GM19193 (cell line): Measurements from ENCODE around the gene TAS2R38.

Source experiments
- POLR2A ChIP-seq: IDR thresholded peaks from 4 replicates; pipeline ENCODE4 v1.6.1; 2011; ENCODE audit not compliant: insufficient read depth, insufficient read length; ENCODE audit errors: extremely low read depth

TAS2R38 gene

DNA sequence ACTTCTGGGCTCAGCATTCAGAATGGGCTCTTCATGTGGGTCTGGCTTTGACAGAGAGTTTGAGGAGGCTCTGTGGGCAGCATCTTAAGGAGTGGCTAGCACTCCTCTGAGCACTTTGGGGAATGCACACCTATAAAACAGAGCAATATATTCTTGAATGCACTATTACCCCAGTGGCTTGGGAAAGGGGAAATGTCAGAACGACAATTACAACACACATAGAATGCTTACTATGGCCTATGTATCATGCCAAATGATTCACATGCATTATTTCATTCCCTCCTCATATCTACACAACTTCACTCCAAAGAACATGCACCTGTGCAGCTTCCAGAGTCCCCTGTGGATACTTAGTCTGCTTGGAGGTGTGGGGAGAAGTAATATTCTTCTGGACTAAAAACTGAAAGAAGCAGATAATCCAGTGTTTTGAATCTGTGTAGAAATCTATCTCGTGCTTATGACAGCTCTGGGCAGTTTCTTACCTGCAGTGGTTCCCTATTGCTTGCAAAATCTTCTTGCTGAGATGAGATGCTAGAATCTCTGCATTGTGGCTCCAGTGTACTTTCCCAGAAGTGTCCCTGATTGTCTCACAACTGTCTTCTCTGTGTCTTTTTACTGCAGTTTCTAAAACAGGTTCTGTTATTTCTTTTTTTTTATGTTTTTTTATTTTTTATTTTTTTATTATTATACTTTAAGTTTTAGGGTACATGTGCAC lies 16.6 kb upstream of the TAS2R38 start:
- no peak for TF ChIP-seq POLR2A

- TF ChIP-seq POLR2A = no peak
These were observed 13.3 kb upstream of the TAS2R38 start for GRCh38 chr7:141986923-141987322.

DNA sequence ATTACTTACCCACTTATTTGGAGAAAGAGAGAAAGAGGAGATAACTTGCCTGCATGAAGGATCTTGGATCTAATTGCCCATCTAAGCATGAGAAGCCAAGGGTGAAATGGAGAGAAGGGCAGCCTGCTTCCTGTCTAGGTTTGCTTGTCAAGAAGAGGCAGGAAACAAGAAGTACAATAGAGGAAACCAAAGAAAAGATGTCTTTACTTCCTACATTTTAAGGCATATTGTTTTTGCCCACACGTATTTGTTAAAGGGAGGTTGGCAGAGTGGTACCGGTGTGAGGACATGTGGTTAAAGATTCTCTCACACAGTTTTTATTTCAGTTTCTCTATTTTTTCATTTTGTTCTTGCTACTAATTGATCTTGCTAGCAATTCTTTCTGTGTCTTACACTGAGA lies 6.0 kb upstream of the TAS2R38 start:
- TF ChIP-seq POLR2A = no peak

DNA sequence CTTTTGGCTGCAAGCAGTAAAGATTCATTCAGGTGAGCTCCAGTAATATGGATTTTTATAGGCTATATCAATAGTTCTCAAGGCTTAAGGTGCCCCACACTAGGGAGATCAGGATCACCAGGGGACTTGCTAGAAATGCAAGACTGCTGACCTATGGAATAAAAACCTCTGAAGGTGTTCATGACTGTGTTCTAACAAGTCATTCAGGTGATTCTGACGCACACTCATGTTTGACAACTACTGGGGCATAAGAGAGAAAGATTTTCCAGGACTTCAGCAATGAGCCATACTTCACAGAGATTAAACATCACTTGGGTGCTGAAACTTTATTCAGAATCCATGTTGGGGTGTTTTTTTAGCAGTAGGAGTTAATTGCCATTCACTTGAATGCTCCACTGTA lies 4.8 kb upstream of the TAS2R38 start:
- no peak for TF ChIP-seq POLR2A

GRCh38 chr7:141976524-141977245 lies 3.1 kb upstream of the TAS2R38 start:
- no peak for TF ChIP-seq POLR2A

- TF ChIP-seq POLR2A = no peak
These were observed 2.4 kb upstream of the TAS2R38 start for GRCh38 chr7:141975806-141976523.

- no peak for TF ChIP-seq POLR2A
These were observed 1.3 kb upstream of the TAS2R38 start for GRCh38 chr7:141974831-141975230.

DNA sequence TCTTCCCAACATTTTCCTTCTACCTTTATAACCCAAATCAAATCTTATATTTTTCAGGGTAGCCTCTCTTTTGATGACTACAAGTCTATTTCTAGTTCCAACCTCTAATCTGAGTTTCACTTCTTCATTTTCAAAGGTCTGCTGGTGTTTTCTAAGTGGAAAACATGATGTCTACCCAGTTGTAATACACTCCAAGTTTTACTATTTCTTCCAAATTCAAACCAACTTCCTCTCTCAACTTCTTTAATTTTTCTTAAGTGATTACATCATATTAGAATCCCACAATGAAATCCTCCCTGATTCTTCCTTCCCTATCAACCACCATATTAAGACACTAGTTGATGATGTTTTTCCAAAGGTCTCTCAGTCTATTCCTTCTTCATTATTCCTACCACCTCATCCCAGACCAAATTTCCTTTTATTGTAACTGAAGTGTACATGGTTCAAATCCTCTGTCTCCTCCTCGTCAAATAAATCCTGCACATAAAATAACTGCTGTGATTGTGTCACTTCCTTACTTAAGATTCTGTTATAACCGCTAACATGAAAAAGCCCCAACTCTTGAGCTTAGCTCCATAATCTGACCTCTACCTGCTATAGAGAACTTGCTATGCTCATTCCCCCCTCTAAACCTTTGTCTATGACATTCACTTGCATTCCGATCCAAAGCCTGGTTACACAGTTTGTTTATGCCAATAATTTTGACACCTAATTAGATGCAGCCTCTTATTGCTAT lies 12.7 kb downstream of the TAS2R38 start:
- no peak for TF ChIP-seq POLR2A

DNA sequence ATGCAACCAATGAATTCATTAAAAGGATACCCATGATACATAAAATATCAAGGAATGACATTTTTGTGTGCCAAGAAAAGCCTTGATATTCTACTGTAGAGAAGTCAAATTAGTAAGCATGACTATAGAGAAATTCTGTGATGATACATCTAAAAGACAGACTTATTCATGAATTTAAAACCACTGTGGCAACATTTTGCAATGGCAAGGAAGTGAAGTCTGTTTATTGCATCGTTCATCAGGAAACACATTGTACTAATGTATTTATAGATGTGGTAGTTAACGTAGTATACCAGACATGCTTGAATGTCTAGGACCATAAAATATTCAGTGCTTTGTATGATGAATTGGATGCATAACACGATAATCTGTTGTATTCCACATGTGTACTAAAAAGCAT lies 17.5 kb downstream of the TAS2R38 start:
- TF ChIP-seq POLR2A = no peak

- TF ChIP-seq POLR2A = no peak
These were observed 19.2 kb downstream of the TAS2R38 start for GRCh38 chr7:141954334-141954733.

- TF ChIP-seq POLR2A = no peak
These were observed 21.1 kb downstream of the TAS2R38 start for GRCh38 chr7:141952461-141952860.

- TF ChIP-seq POLR2A = no peak
These were observed 22.8 kb downstream of the TAS2R38 start for GRCh38 chr7:141950806-141951205.

- no peak for TF ChIP-seq POLR2A
These were observed 23.7 kb downstream of the TAS2R38 start for GRCh38 chr7:141949911-141950310.

DNA sequence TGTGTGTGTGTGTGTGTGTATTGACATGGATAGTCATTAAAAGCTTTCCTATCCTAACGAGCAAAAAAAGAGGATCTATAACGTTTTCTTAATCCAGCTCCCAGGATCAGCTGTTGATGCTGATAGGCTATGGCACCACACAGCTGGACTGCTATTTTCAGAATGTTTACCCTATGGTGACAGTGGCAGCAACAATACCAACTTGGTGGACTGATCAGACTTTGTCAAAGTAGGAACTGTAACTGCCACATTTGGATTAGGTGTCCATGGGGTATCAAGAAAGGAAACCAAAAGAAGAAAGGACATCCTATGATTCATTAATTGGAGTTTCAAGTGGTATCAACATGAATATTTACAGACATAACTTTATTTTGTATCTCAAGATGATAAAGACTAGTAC lies 24.1 kb downstream of the TAS2R38 start:
- no peak for TF ChIP-seq POLR2A

DNA sequence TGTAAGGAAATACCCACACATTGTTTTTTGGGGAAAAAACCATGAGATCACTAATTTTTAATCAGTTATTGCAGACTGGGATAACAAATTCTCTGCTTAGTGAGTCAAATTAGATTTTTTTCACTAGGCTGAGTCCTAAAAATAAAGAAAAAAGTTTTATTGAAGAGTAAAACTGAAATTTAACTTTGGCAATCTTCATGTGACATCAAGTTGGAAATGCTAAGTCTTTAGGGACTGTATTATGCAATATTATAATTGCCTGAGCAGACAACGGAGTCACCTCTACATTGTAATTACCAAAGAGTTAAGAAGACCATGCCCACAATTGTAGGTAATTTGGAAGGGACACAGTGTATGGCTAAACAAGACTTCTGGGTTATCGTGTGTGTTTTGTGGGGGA lies 24.6 kb downstream of the TAS2R38 start:
- TF ChIP-seq POLR2A = no peak
